Subcutaneous adipose tissue (tissue), 4 donors: ENCODE results near the gene MTFR2. TPM values are rescaled to one million over a fixed set of nuclear protein-coding genes. Genes with fewer than 3 reads are reported as not detected.

Source experiments
- total RNA-seq, 4 donors: library from RNA; depleted of rRNA; stranded (reverse); fragments of >200 nt; gene quantifications; one replicate each; pipeline ENCODE4 v1.1.0, GENCODE V29; 2016
- TF ChIP-seq, protein P1 (sequence below): fragments of 450-650 bp; IDR thresholded peaks from one replicate; pipeline ENCODE4 v1.5.1; 2016; ENCODE audit warnings: low read depth, mild to moderate bottlenecking, control low read depth, antibody characterized with exemption, moderate library complexity

Gene MTFR2
- total RNA-seq, 4 donors from 2014 or later = 0.88 to 5.1 (median 1.5) TPM

DNA sequence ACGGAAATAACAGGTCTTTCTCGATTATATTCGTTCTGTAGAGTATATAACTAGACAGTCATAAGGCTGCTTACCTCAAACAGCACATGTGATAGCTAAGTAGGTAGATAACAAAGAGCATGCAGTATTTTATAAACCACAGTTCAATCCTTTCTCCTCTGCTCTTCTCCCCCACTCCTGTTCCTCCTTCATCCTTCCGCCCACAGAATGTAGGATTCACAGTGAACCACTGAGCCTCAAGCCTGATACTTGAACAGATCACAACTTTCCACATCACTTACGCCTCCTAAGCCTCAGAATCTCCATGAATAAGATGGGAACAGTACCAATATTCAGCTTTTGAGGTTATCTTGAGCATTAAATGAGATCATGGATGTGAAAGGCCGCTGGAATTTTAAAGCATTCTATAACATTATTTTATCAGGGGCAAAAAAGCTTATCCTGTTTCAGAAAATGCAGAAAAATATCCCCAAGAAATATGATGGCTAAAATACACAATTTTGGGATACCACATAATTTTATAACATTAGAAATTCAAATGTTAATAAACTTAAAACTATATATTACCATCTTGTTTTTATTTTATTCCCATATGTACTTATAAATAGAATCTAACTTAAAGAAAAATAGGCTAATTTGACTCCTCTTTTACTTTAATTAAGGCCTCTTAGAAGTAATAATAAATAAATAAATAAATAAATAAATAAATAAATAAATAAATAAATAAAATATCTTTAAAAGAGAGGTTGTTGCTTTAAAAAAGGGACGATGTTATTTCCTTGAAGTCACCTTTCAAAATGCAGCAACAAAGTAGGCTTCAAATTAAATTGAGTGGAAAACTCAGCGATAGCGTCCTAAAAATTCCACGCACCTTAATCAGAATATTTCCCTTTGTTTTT is 33.4 kb downstream of the MTFR2 start:
- TF ChIP-seq, protein P1, sequence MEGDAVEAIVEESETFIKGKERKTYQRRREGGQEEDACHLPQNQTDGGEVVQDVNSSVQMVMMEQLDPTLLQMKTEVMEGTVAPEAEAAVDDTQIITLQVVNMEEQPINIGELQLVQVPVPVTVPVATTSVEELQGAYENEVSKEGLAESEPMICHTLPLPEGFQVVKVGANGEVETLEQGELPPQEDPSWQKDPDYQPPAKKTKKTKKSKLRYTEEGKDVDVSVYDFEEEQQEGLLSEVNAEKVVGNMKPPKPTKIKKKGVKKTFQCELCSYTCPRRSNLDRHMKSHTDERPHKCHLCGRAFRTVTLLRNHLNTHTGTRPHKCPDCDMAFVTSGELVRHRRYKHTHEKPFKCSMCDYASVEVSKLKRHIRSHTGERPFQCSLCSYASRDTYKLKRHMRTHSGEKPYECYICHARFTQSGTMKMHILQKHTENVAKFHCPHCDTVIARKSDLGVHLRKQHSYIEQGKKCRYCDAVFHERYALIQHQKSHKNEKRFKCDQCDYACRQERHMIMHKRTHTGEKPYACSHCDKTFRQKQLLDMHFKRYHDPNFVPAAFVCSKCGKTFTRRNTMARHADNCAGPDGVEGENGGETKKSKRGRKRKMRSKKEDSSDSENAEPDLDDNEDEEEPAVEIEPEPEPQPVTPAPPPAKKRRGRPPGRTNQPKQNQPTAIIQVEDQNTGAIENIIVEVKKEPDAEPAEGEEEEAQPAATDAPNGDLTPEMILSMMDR = no peak

GRCh38 chr6:136213853-136214252 is 36.3 kb downstream of the MTFR2 start:
- TF ChIP-seq, protein P1 = no peak

- TF ChIP-seq, protein P1 = no peak
These were observed 37.0 kb downstream of the MTFR2 start for GRCh38 chr6:136213012-136213539.

- TF ChIP-seq, protein P1 = no peak
These were observed 37.5 kb downstream of the MTFR2 start for GRCh38 chr6:136212608-136213007.

- TF ChIP-seq, protein P1 = no peak
These were observed 39.5 kb downstream of the MTFR2 start for GRCh38 chr6:136210398-136211165.

- TF ChIP-seq, protein P1 = no peak
These were observed 40.6 kb downstream of the MTFR2 start for GRCh38 chr6:136209496-136209895.

DNA sequence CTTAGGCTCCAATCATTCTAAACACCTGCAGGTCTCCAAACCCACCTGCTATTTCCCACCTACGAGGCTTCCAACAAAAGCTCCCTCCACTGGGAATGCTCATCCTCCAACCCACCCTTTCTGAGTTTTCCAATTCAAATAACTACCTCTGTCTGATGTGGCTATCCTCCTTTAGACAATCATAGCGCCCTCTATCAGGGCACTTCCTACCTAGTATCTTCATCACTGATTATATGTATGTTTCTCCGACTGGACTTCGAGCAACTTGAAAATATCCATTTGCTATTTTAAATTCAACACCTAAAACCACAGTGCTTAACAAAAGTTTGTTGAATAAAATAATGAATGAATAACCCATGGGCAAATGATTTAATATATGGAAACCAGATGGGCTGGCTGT is 41.3 kb downstream of the MTFR2 start:
- TF ChIP-seq, protein P1 = no peak
